ENCODE data around the gene MRPS18A.

The MRPS18A gene

GRCh38 chr6:43674921-43675320 is 12.7 kb downstream of the MRPS18A start:
- H3K79me2 ChIP-seq (ENCODE audit: insufficient read depth, low read length) = no peaks in the 10 kb centered on the region
- peaks cover 87% of the 10 kb centered on the region; the same call in 1 of the 2 replicates for H3K36me3 ChIP-seq (ENCODE audit: insufficient read depth, low read length)
- TF ChIP-seq EZH2phosphoT487 (IDR thresholded peaks at IDR 0.05; ENCODE audit: borderline replicate concordance) (no peak), CTCF (conservative IDR thresholded peaks at IDR 0.05; ENCODE audit: low read length) (no peak)
- H3F3A ChIP-seq (ENCODE audit: low read depth) = no peaks in the 10 kb centered on the region
- H3K4me1 ChIP-seq (ENCODE audit: insufficient read depth, low read length, poor library complexity, severe bottlenecking) = no peaks in the 10 kb centered on the region
- no peak overlapping the region for H3K4me2 ChIP-seq (ENCODE audit: low read depth, low read length, poor library complexity, severe bottlenecking)
- no peak overlapping the region for H3K4me3 ChIP-seq (ENCODE audit: low read length, poor library complexity, severe bottlenecking)
- H3K9me3 ChIP-seq (ENCODE audit: insufficient read depth, low read depth, low read length) = no peaks in the 10 kb centered on the region
- H4K20me1 ChIP-seq (ENCODE audit: insufficient read depth, low read length, poor library complexity, severe bottlenecking) = no peaks in the 10 kb centered on the region
- H3K9ac ChIP-seq (ENCODE audit: low read depth, low read length, poor library complexity, severe bottlenecking) = no peak overlapping the region
- no peaks in the 10 kb centered on the region for H3K9me2 ChIP-seq (replicated peaks; ENCODE audit: low read depth, low read length)
- H3K27me3 ChIP-seq (ENCODE audit: insufficient read depth, low read length, poor library complexity, severe bottlenecking) = no peaks in the 10 kb centered on the region
- no peak overlapping the region for H2AFZ ChIP-seq (ENCODE audit: low read length)

DNA sequence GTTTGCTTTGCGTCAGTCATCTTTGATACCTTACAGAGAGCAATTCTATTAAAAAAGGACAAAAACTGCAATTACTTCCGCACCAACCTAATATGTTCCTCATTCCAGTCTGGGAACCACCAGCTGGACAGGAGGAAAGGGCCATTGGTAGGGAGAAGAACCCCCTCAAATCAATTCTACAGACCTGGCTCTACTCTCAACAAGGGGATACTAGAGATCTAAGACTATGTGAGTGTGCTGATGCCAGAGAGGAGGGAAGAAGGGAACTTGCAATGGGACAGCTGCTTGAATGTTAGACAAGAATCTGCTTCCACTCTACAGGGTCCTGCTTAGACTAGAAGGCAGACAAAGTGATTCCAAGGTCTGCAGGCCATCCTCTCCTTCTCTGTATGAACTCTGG is 13.3 kb downstream of the MRPS18A start:
- H3K4me2 ChIP-seq (ENCODE audit: low read depth, low read length, poor library complexity, severe bottlenecking) = no peak overlapping the region
- H3K79me2 ChIP-seq (ENCODE audit: insufficient read depth, low read length) = no peaks in the 10 kb centered on the region
- H3K9me2 ChIP-seq (replicated peaks; ENCODE audit: low read depth, low read length) = no peaks in the 10 kb centered on the region
- TF ChIP-seq EZH2phosphoT487 (IDR thresholded peaks at IDR 0.05; ENCODE audit: borderline replicate concordance) (no peak), CTCF (conservative IDR thresholded peaks at IDR 0.05; ENCODE audit: low read length) (no peak)
- no peak overlapping the region for H3K9ac ChIP-seq (ENCODE audit: low read depth, low read length, poor library complexity, severe bottlenecking)
- no peaks in the 10 kb centered on the region for H4K20me1 ChIP-seq (ENCODE audit: insufficient read depth, low read length, poor library complexity, severe bottlenecking)
- H3F3A ChIP-seq (ENCODE audit: low read depth) = no peaks in the 10 kb centered on the region
- no peaks in the 10 kb centered on the region for H3K9me3 ChIP-seq (ENCODE audit: insufficient read depth, low read depth, low read length)
- no peak overlapping the region for H3K4me3 ChIP-seq (ENCODE audit: low read length, poor library complexity, severe bottlenecking)
- peaks cover 81% of the 10 kb centered on the region; the same call in 1 of the 2 replicates for H3K36me3 ChIP-seq (ENCODE audit: insufficient read depth, low read length)
- H3K4me1 ChIP-seq (ENCODE audit: insufficient read depth, low read length, poor library complexity, severe bottlenecking) = no peaks in the 10 kb centered on the region
- no peak overlapping the region for H2AFZ ChIP-seq (ENCODE audit: low read length)
- no peaks in the 10 kb centered on the region for H3K27me3 ChIP-seq (ENCODE audit: insufficient read depth, low read length, poor library complexity, severe bottlenecking)

GRCh38 chr6:43673444-43674084 is 14.0 kb downstream of the MRPS18A start:
- Histone ChIP-seq H3K9me3 (ENCODE audit: insufficient read depth, low read depth, low read length) (no peaks in the 10 kb centered on the region), H3K4me1 (ENCODE audit: insufficient read depth, low read length, poor library complexity, severe bottlenecking) (no peaks in the 10 kb centered on the region), H3K36me3 (ENCODE audit: insufficient read depth, low read length) (peaks cover 74% of the 10 kb centered on the region; the same call in 1 of the 2 replicates), H3K27me3 (ENCODE audit: insufficient read depth, low read length, poor library complexity, severe bottlenecking) (no peaks in the 10 kb centered on the region), H3K4me3 (ENCODE audit: low read length, poor library complexity, severe bottlenecking) (no peak overlapping the region), H3F3A (ENCODE audit: low read depth) (no peaks in the 10 kb centered on the region), H3K9me2 (replicated peaks; ENCODE audit: low read depth, low read length) (no peaks in the 10 kb centered on the region), H3K9ac (ENCODE audit: low read depth, low read length, poor library complexity, severe bottlenecking) (no peak overlapping the region), H3K4me2 (ENCODE audit: low read depth, low read length, poor library complexity, severe bottlenecking) (no peak overlapping the region), H2AFZ (ENCODE audit: low read length) (no peak overlapping the region), H3K79me2 (ENCODE audit: insufficient read depth, low read length) (no peaks in the 10 kb centered on the region), H4K20me1 (ENCODE audit: insufficient read depth, low read length, poor library complexity, severe bottlenecking) (no peaks in the 10 kb centered on the region)
- TF ChIP-seq CTCF (conservative IDR thresholded peaks at IDR 0.05; ENCODE audit: low read length) = no peak
- TF ChIP-seq EZH2phosphoT487 (IDR thresholded peaks at IDR 0.05; ENCODE audit: borderline replicate concordance) = no peak

Measured in Loucy (cell line).